KOPT-K1 (cell line): ENCODE measurements around the gene VMO1.

ENCODE experiments used
- H3K27ac ChIP-seq: fragments of 200-600 bp; sonication (generic); 2 replicates; pipeline ENCODE4 v1.5.1; 2016; ENCODE audit warnings: antibody characterized with exemption, mild to moderate bottlenecking, low read depth, low read length; ENCODE audit not compliant: poor library complexity, severe bottlenecking
- H3K36me3 ChIP-seq: fragments of 200-600 bp; sonication (generic); 2 replicates; pipeline ENCODE4 v1.5.1; 2017; ENCODE audit warnings: antibody characterized with exemption, mild to moderate bottlenecking, low read length, moderate library complexity; ENCODE audit not compliant: insufficient read depth
- H3K9me3 ChIP-seq: fragments of 200-600 bp; sonication (generic); 2 replicates; pipeline ENCODE4 v1.5.1; 2017; ENCODE audit warnings: antibody characterized with exemption, low read length, mild to moderate bottlenecking; ENCODE audit not compliant: insufficient read depth, poor library complexity, severe bottlenecking

Gene VMO1

GRCh38 chr17:4751932-4752331 is 34.2 kb downstream of the VMO1 start:
- Histone ChIP-seq H3K9me3 (no peaks in the 10 kb centered on the region), H3K27ac (no peak overlapping the region), H3K36me3 (no peaks in the 10 kb centered on the region)

GRCh38 chr17:4750606-4751005 is 35.6 kb downstream of the VMO1 start:
- Histone ChIP-seq H3K27ac (no peak overlapping the region), H3K9me3 (no peaks in the 10 kb centered on the region), H3K36me3 (no peaks in the 10 kb centered on the region)

GRCh38 chr17:4748686-4749085 is 37.5 kb downstream of the VMO1 start:
- no peaks in the 10 kb centered on the region for H3K9me3 ChIP-seq

GRCh38 chr17:4747847-4748246 is 38.3 kb downstream of the VMO1 start:
- no peaks in the 10 kb centered on the region for H3K9me3 ChIP-seq
- H3K27ac ChIP-seq = no peak overlapping the region
- no peaks in the 10 kb centered on the region for H3K36me3 ChIP-seq

More at GRCh38 chr17:4748686-4749085, 37.5 kb downstream of the VMO1 start:
- Histone ChIP-seq H3K27ac (no peak overlapping the region), H3K36me3 (no peaks in the 10 kb centered on the region)

GRCh38 chr17:4744999-4745969 is 40.9 kb downstream of the VMO1 start:
- Histone ChIP-seq H3K36me3 (no peaks in the 10 kb centered on the region), H3K9me3 (no peaks in the 10 kb centered on the region), H3K27ac (no peak overlapping the region)

GRCh38 chr17:4743898-4744297 is 42.3 kb downstream of the VMO1 start:
- Histone ChIP-seq H3K36me3 (no peaks in the 10 kb centered on the region), H3K27ac (no peak overlapping the region), H3K9me3 (no peaks in the 10 kb centered on the region)

- Histone ChIP-seq H3K36me3 (no peaks in the 10 kb centered on the region), H3K27ac (no peak overlapping the region), H3K9me3 (no peaks in the 10 kb centered on the region)
Measured at GRCh38 chr17:4743216-4743615, 42.9 kb downstream of the VMO1 start.

GRCh38 chr17:4742629-4743028 is 43.5 kb downstream of the VMO1 start:
- Histone ChIP-seq H3K9me3 (no peaks in the 10 kb centered on the region), H3K27ac (no peak overlapping the region), H3K36me3 (no peaks in the 10 kb centered on the region)

- H3K9me3 ChIP-seq = no peaks in the 10 kb centered on the region
- no peaks in the 10 kb centered on the region for H3K36me3 ChIP-seq
- H3K27ac ChIP-seq = no peak overlapping the region
Measured at GRCh38 chr17:4742133-4742532, 44.0 kb downstream of the VMO1 start.

- Histone ChIP-seq H3K27ac (no peak overlapping the region), H3K36me3 (no peaks in the 10 kb centered on the region), H3K9me3 (no peaks in the 10 kb centered on the region)
Measured at GRCh38 chr17:4741544-4741943, 44.6 kb downstream of the VMO1 start.

- H3K27ac ChIP-seq = no peak overlapping the region
- H3K9me3 ChIP-seq = no peaks in the 10 kb centered on the region
- H3K36me3 ChIP-seq = no peaks in the 10 kb centered on the region
Measured at GRCh38 chr17:4740584-4740983, 45.6 kb downstream of the VMO1 start.

GRCh38 chr17:4740025-4740351 is 46.2 kb downstream of the VMO1 start:
- Histone ChIP-seq H3K27ac (no peak overlapping the region), H3K36me3 (no peaks in the 10 kb centered on the region), H3K9me3 (no peaks in the 10 kb centered on the region)

- Histone ChIP-seq H3K9me3 (no peaks in the 10 kb centered on the region), H3K27ac (no peak within 1 kb of the TSS), H3K36me3 (no peaks in the 10 kb centered on the region)
Measured at GRCh38 chr17:4739122-4740024, 46.8 kb downstream of the VMO1 start, which contains the start of the genes CXCL16 and ZMYND15. Gene CXCL16 (minus strand): TSS chr17:4739928. CDS start chr17:4739339, 589 bp downstream. Gene ZMYND15 (plus strand): TSS chr17:4739833. CDS start chr17:4740549, 716 bp downstream.

GRCh38 chr17:4738136-4739121 is 47.7 kb downstream of the VMO1 start:
- Histone ChIP-seq H3K27ac (no peak overlapping the region), H3K36me3 (no peaks in the 10 kb centered on the region), H3K9me3 (no peaks in the 10 kb centered on the region)
